Kidney capillary endothelial cell (primary cell): ENCODE results near the gene RAD51B.

ENCODE experiments used
- DNase-seq: peaks from one replicate; pipeline ENCODE4 v3.0.0-alpha.2; 2018; ENCODE audit warnings: low spot score

The RAD51B gene

GRCh38 chr14:68726093-68726695 is 906.6 kb downstream of the RAD51B start:
- DNase-seq: no peak

- DNase-seq: peak; percentile 59
Observed at GRCh38 chr14:68727315-68728047, 907.9 kb downstream of the RAD51B start.

DNA sequence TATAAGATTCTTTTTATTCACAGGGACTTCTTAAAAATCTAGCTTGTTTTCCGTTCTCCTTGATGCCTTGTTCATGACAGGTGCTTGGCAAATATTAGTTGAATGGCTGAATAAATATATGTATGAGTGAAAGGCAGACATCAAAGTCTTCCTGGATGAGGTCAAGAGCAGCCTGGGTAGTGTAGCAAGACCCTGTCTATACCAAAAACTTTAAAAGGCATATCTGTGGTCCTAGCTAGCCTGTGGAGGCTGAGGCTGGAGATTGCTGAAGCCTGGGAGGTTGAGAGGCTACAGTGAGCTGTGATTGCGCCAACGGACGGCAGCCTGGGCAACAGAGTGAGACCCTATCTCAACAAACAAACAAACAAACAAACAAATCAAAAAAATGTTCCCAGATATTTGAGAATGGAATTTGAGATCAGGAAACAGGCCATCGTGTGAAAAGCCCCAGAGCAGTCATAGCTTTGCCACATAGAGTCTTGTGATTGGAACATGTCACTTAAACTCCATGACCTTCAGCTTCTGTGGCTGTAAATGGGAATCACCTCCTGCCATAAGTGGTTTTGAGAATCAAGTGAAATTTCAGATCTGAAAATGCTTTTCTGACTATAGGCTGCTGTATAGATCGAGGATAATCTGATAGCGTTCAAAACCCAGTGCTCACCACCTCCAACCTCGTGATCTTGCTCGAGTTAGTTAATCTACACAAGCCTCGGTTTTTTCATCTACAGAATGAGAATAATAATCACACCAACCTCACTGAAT is 908.9 kb downstream of the RAD51B start:
- DNase-seq: no peak

DNA sequence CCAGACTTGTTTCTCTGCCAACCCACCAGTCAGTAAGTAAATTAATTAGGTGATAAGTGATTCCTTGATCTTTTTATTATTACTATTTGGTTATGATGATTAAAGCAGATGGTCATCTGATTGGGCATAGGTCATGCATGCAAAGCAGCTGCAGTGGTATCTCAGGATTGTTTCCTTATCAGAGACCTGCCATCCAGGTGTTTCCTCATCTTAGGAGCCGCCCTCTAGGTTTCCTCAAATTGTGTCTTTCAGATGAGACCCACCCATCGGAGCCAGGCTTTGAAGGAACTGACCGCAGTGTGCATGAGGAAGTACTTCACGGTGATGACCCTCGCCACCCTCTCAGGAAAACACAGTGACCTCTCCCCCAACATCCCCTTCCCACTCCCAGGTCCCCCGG is 910.0 kb downstream of the RAD51B start:
- no peak for DNase-seq

- no peak for DNase-seq
Observed at GRCh38 chr14:68730348-68730747, 910.8 kb downstream of the RAD51B start.

GRCh38 chr14:68730811-68731425 is 911.3 kb downstream of the RAD51B start:
- no peak for DNase-seq

DNA sequence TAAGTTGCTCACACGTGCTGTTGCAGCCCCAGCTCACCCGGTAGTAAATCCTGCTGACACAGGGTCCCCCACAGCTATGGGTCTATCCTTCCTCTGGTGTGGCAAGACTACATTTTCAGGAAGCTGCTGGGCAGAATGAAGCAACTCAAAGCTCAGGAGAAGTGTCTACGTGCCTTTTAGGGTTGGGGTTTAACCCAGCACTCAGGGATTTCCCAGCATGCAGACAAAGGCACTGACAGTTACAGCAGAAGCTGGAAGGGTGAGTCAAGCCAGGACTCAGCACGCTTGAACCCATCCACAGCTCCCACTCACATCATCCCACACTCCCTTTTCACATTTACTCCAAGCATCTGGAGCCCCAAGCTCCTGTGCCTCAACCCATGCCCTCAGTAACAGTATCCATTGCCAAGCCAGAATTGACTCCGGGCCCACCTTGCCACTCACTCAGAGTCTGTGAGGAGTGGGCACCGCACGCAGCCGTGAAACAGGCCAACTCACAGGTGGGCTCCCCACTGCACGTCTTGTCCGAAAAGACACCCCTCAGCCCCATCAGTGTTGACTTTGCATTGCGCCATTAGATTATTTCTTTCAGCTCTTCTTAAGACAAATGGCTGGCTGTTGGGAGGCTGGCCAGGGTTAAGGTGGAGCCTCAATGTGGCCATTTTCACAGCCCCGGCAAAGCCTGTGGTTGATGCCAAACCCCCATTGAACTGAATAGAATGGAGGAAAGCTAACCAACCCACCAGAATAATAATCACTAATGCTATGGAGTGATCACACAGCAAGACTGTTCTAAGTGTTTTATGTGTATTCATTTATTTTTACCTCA is 913.7 kb downstream of the RAD51B start:
- no peak for DNase-seq

- DNase-seq: peak; percentile 32
Observed at GRCh38 chr14:68734231-68734732, 914.7 kb downstream of the RAD51B start.

DNA sequence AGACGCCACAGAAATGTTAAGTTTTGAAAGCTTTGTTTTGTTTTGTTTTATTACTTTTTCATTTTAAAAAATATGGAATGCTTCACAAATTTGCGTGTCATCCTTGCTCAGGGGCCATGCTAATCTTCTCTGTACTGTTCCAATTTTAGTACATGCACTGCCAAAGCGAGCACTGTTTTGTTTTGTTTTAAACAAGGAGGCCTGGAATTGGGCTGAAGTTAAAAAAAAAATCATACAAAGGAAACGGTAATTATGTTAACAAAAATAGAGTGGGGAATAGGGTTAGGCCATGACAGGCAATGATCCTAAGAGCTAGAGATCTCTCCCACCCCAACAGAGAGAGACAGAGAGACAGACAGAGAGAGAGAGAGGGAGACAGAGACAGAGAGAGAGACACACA is 916.3 kb downstream of the RAD51B start:
- DNase-seq: no peak

- no peak for DNase-seq
Observed at GRCh38 chr14:68736471-68736871, 916.9 kb downstream of the RAD51B start.

DNA sequence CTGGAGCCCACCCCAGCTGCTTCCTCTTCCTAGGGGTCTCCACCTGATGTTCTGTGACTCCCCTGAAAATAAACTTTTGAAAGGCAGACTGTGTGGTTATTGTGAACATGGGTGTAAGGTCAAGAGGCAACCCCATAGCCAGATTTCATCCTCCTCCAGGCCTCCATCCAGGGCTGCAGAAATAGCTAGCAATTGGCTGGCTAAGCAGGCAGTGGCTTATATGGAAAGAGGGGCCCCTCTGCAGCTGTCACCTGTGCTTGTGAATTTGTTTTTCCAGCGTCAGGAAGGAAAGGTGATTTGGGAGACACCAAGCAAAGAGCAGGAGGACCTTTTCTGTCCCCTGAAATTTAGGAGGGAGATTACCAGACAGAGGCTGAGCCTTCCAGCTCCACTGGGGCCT is 917.5 kb downstream of the RAD51B start:
- DNase-seq: no peak

- no peak for DNase-seq
Observed at GRCh38 chr14:68738559-68738958, 919.0 kb downstream of the RAD51B start.

GRCh38 chr14:68739701-68740100 is 920.1 kb downstream of the RAD51B start:
- DNase-seq: no peak

DNA sequence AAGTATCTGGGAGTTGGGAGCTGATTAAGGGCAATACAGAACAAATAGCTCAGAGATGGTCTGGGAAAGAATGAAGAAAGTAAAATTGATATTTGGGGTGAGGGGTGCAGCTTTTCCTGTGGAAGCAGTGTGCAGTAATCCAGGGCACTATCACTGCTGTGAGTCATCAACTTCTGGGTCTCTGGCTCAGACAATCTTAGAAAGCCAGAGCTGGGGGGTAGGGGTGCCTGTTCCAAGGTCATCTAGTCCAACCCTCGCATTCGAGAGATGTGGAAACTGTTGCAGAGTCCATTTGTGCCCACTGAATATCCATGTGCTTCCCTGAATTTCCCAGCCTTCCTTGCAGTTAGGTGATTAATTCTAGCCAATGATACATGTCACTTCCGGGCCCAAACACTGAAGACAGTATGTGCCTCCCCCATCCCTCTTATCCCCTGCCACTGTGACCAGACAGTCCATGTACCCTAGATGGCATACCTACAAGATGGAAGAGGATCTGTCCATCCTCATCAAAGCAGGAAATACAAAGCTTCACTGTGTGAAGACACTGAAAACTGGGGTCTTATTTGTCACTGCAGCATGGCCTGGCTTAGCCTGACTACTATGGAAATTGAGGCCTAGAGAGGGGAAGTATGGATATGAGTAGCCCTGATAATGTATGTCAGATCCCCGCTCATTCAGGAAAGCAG is 921.4 kb downstream of the RAD51B start:
- DNase-seq: no peak

DNA sequence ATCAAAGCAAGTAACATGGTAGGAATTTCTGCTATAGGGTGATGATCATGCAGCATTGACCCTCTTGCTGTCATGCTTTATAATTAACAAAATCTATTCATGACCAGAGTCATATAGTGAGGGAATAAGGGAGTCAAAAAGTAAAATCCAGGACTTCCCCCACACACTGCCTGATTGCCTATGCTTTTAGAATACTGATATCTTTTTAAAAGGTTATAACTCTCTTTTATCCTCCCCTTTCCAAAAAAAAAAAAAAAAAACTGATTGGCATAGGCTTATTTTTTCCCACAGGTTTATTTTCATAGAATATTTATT is 921.9 kb downstream of the RAD51B start:
- DNase-seq: no peak

- no peak for DNase-seq
Observed at GRCh38 chr14:68741839-68742470, 922.4 kb downstream of the RAD51B start.

GRCh38 chr14:68744613-68745012 is 925.0 kb downstream of the RAD51B start:
- DNase-seq: no peak

DNA sequence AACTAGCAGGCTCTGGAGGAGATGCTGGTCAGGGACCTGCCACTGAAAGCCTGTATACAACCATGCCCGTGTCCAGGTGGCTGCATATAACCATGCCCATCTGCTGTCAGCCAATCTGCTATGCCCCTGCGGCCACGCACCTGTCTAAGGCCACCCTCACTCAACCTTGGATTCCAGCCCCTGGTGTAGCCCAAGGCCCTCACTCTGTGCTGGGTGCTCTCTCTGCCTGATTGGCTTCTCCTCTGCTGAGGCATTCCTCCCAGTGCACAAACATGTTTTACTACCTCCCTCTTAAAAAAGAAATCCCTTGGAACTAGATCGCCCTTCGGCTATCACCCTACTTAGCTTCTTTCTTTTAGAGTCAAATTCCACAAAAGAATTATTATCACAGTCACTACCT is 927.8 kb downstream of the RAD51B start:
- no peak for DNase-seq

DNA sequence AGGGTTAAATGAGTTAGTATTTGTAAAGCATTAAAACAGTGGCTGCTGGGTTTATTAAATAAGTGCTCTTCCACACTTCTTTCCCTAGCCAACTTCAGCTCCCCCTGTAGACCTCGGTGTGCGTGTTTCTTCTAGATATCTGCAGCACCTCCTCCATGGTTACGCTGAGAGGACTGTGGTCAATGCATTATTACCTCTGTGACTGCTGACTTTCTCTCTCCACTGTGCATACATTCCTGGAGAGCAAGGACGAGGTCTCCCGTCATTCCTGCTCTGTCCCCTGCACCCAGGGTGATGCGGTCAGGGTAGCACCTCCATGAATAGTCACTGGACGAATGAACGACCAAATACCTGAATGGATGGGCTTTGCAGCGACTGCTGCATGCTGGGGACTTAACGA is 928.7 kb downstream of the RAD51B start:
- DNase-seq: no peak

- no peak for DNase-seq
Observed at GRCh38 chr14:68748691-68749090, 929.1 kb downstream of the RAD51B start.
